CD4-positive, alpha-beta T cell treated with Interleukin-17A for 1 hour (primary cell): ENCODE data around the gene FXN.

Experiments used
- DNase-seq: peaks from one replicate; pipeline ENCODE4 v3.0.0-alpha.2; 2020

FXN gene

DNA sequence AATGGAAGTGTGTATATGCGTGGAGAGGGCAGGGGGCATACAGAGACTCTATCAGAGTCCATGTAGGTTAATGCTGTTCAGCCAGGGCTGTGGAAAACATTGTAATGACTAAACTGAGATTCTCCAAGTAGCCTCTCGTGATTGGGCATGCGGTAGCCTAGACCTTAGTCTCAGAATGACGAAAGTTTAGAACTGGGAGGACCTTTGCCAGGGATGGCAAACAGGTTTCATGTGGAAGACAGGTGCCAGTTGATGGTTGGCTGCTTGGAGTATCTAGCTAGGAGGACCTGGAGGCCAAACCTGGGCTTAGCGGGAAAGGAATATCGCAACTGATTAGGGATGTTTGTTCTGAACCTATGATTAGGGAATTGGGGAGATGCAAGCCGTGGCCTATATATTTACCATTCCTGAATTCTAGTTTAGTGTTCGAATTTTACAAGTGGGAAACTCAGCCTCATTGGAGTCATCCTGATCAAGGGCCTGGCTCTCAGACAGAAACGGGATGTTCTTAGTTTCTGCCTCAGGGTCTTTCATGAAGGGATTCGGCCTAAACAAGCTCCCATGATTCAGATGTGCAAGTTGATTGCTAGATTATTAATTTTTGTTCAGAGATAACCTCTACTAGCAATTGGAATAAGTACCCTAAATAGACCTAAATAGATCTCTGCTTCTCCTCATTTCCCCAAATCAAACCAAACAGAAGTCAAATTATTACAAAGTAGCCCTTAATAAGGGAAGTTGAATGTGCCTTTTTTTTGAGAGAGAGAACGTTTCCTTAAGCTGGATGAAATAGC, 111.7 kb downstream of the FXN start:
- no peak for DNase-seq

DNA sequence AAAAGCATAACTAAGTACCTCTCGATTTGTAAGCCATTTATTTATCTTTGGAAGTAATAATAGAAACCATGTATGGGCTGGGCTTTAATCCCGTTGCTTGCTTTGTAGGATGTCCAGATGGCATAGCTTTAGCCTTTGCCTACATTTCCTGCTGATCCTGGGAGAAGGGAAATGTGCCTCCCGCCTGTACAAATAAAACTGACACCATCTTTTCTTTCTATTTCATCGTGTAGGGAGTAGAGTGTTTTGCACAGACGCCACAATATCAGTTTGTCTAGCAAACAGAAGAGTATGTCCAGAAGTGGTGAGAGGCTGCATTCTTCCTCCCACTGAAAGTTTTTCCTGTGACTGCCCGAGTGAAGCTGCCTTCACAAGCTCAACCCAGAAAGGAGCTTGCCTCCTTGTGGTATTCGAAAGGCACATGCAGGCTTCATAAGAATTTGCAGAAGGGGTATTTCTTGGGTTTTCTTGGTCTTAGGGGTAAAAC, 113.8 kb downstream of the FXN start:
- no peak for DNase-seq
